SU-DHL-6 (cell line): ENCODE measurements around the gene NCBP3.

ENCODE experiments used
- H2AFZ ChIP-seq: fragments of 200-600 bp; sonication (generic); 2 replicates; pipeline ENCODE4 v1.6.1; 2014; ENCODE audit warnings: low read depth, mild to moderate bottlenecking, moderate library complexity, mixed read lengths, antibody characterized with exemption, low read length; ENCODE audit not compliant: severe bottlenecking
- H3F3A ChIP-seq: fragments of 200-600 bp; shearing (Covaris generic); 2 replicates; pipeline ENCODE4 v1.6.0; 2016; ENCODE audit warnings: antibody characterized with exemption, mild to moderate bottlenecking; ENCODE audit not compliant: insufficient read depth
- H3K27ac ChIP-seq: fragments of 200-600 bp; sonication (generic); 2 replicates; pipeline ENCODE4 v1.5.1; 2016; ENCODE audit warnings: low read depth, mild to moderate bottlenecking, low read length, moderate library complexity, mixed read lengths
- H3K27me3 ChIP-seq: fragments of 200-600 bp; sonication (generic), shearing (Covaris generic); 2 replicates; pipeline ENCODE4 v1.6.0; 2014; ENCODE audit warnings: mild to moderate bottlenecking, low read length
- H3K36me3 ChIP-seq: fragments of 200-600 bp; sonication (generic); 2 replicates; pipeline ENCODE4 v1.6.1; 2014; ENCODE audit warnings: mild to moderate bottlenecking, low read length, mixed read lengths
- H3K4me2 ChIP-seq: fragments of 300-600, 200-600 bp; shearing (Covaris generic), sonication (generic); 2 replicates; pipeline ENCODE4 v1.6.0; 2014; ENCODE audit warnings: low read length, low read depth, mild to moderate bottlenecking; ENCODE audit not compliant: poor library complexity, severe bottlenecking
- H3K4me3 ChIP-seq: fragments of 200-600 bp; sonication (generic); 2 replicates; pipeline ENCODE4 v1.5.1; 2014; ENCODE audit warnings: antibody characterized with exemption, low read length, mild to moderate bottlenecking, mixed read lengths; ENCODE audit not compliant: insufficient read depth, poor library complexity, severe bottlenecking
- H3K79me2 ChIP-seq: fragments of 200-600 bp; sonication (generic); 2 replicates; pipeline ENCODE4 v1.6.1; 2014; ENCODE audit warnings: mild to moderate bottlenecking, low read length, moderate library complexity; ENCODE audit not compliant: insufficient read depth
- H3K9ac ChIP-seq: fragments of 200-600 bp; sonication (generic); 2 replicates; pipeline ENCODE4 v1.7.0; 2014; ENCODE audit warnings: mild to moderate bottlenecking, low read length
- H3K9me2 ChIP-seq: fragments of 200-600 bp; sonication (generic); replicated peaks from 2 replicates; pipeline ENCODE4 v1.6.1; 2014; ENCODE audit warnings: low read length; ENCODE audit not compliant: insufficient read depth
- H3K9me3 ChIP-seq: fragments of 200-600 bp; sonication (generic); 2 replicates; pipeline ENCODE4 v1.6.1; 2014; ENCODE audit warnings: low read length, mixed read lengths; ENCODE audit not compliant: insufficient read depth
- H4K20me1 ChIP-seq: fragments of 200-600 bp; sonication (generic); 2 replicates; pipeline ENCODE4 v1.6.1; 2014; ENCODE audit warnings: low read depth, mild to moderate bottlenecking, antibody characterized with exemption, low read length, moderate library complexity, mixed read lengths
- CTCF ChIP-seq: fragments of 200-600 bp; sonication (generic); IDR thresholded peaks from one replicate; pipeline ENCODE4 v1.5.1; 2017; ENCODE audit warnings: antibody characterized with exemption, mild to moderate bottlenecking, low read length, moderate library complexity; ENCODE audit not compliant: insufficient read depth, poor library complexity, severe bottlenecking
- EZH2phosphoT487 ChIP-seq: fragments of 200-600 bp; sonication (generic), shearing (Covaris generic); conservative IDR thresholded peaks from 2 replicates; pipeline ENCODE4 v1.6.1; 2018; ENCODE audit warnings: mild to moderate bottlenecking, antibody characterized with exemption, low read length, moderate library complexity, mixed read lengths

Gene NCBP3

DNA sequence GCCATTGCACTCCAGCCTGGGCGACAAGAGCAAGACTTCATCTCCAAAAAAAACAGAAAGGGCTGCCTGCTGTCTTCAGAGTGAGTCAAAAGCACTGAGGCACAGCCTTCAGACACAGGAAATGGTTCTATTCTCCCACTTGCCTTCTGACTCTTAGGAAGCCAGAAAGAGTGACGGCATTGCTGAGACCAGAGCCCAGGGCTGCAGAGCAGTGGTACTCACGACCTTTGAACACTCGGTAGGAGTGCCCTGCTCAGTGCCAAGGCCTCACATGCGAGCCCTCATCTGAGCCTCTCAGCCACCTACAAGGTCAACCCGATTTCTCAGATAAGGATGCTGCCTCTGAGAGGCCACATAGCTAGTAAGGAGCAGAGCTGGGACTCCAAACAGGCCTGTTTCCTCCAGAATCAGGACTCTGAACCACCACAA is 41.5 kb downstream of the NCBP3 start:
- Histone ChIP-seq H3K4me2 (no peak overlapping the region), H3K79me2 (no peaks in the 10 kb centered on the region), H4K20me1 (no peaks in the 10 kb centered on the region), H3K9ac (no peak overlapping the region), H3K36me3 (no peaks in the 10 kb centered on the region), H3K27ac (no peak overlapping the region), H3K9me3 (no peaks in the 10 kb centered on the region), H3F3A (no peaks in the 10 kb centered on the region), H2AFZ (no peak overlapping the region), H3K4me3 (no peak overlapping the region), H3K9me2 (no peaks in the 10 kb centered on the region), H3K27me3 (no peaks in the 10 kb centered on the region)
- TF ChIP-seq CTCF (no peak), EZH2phosphoT487 (no peak)

GRCh38 chr17:3803308-3803640 is 42.8 kb downstream of the NCBP3 start:
- Histone ChIP-seq H4K20me1 (no peaks in the 10 kb centered on the region), H3K9me2 (no peaks in the 10 kb centered on the region), H3K36me3 (no peaks in the 10 kb centered on the region), H3F3A (no peaks in the 10 kb centered on the region), H3K27ac (no peak overlapping the region), H3K9me3 (no peaks in the 10 kb centered on the region), H2AFZ (no peak overlapping the region), H3K79me2 (no peaks in the 10 kb centered on the region), H3K9ac (no peak overlapping the region), H3K4me3 (no peak overlapping the region), H3K4me2 (no peak overlapping the region), H3K27me3 (no peaks in the 10 kb centered on the region)
- no peak for TF ChIP-seq CTCF
- no peak for TF ChIP-seq EZH2phosphoT487

GRCh38 chr17:3802461-3803307 is 43.4 kb downstream of the NCBP3 start:
- Histone ChIP-seq H3K9me2 (no peaks in the 10 kb centered on the region), H3K27ac (no peak overlapping the region), H3K9me3 (no peaks in the 10 kb centered on the region), H3K4me2 (no peak overlapping the region), H3K4me3 (no peak overlapping the region), H4K20me1 (no peaks in the 10 kb centered on the region), H2AFZ (no peak overlapping the region), H3K9ac (no peak overlapping the region), H3K36me3 (no peaks in the 10 kb centered on the region), H3K27me3 (no peaks in the 10 kb centered on the region), H3F3A (no peaks in the 10 kb centered on the region), H3K79me2 (no peaks in the 10 kb centered on the region)
- TF ChIP-seq CTCF (no peak), EZH2phosphoT487 (no peak)
